Ectodermal cell (in vitro differentiated cells): Measurements from ENCODE around the gene ADAMTS2.

ENCODE experiments used
- H3K27ac ChIP-seq: 2 replicates; pipeline ENCODE4 v1.7.0; 2013; ENCODE audit warnings: mild to moderate bottlenecking, low read depth, low read length; ENCODE audit not compliant: insufficient read depth, poor library complexity, severe bottlenecking
- H3K27me3 ChIP-seq: 2 replicates; pipeline ENCODE4 v1.7.0; 2013; ENCODE audit warnings: mild to moderate bottlenecking, low read length; ENCODE audit not compliant: insufficient read depth, control insufficient read depth, poor library complexity, severe bottlenecking
- H3K36me3 ChIP-seq: one replicate; pipeline ENCODE4 v1.7.0; 2013; ENCODE audit warnings: low read length; ENCODE audit not compliant: control insufficient read depth, insufficient read depth
- H3K4me1 ChIP-seq: one replicate; pipeline ENCODE4 v1.7.0; 2013; ENCODE audit warnings: low read length; ENCODE audit not compliant: control insufficient read depth, insufficient read depth
- H3K4me3 ChIP-seq: 2 replicates; pipeline ENCODE4 v1.7.0; 2013; ENCODE audit warnings: low read depth, low read length, control low read depth; ENCODE audit not compliant: insufficient read depth
- H3K9me3 ChIP-seq: 2 replicates; pipeline ENCODE4 v1.7.0; 2013; ENCODE audit warnings: mild to moderate bottlenecking, low read length, moderate library complexity; ENCODE audit not compliant: control insufficient read depth
- WGBS, 2 experiments: methylation state at CpG; one replicate each; pipeline ENCODE4 v1.1.7; 2013; ENCODE audit warnings: missing lambda C conversion rate in 2 of 2; 5-methylcytosine and 5-hydroxymethylcytosine counted together

The ADAMTS2 gene

GRCh38 chr5:179227229-179227579 is 118.1 kb downstream of the ADAMTS2 start:
- Histone ChIP-seq H3K27ac (no peak overlapping the region), H3K4me1 (peaks cover 14% of the 10 kb centered on the region), H3K9me3 (peaks cover 3% of the 10 kb centered on the region), H3K4me3 (no peak overlapping the region), H3K36me3 (no peaks in the 10 kb centered on the region), H3K27me3 (no peaks in the 10 kb centered on the region)
- WGBS, 2 experiments, result 83 to 84% methylated on average over 4 of the region's 4 CpGs

GRCh38 chr5:179226696-179227095 is 118.6 kb downstream of the ADAMTS2 start:
- 89 to 91% methylated on average over 8 of the region's 8 CpGs for WGBS, 2 experiments
- Histone ChIP-seq H3K4me1 (peaks cover 14% of the 10 kb centered on the region), H3K4me3 (no peak overlapping the region), H3K27me3 (no peaks in the 10 kb centered on the region), H3K27ac (no peak overlapping the region), H3K9me3 (peaks cover 3% of the 10 kb centered on the region), H3K36me3 (no peaks in the 10 kb centered on the region)

- WGBS, 2 experiments, result 96% methylated on average over 19 of the region's 19 CpGs
- Histone ChIP-seq H3K27me3 (no peaks in the 10 kb centered on the region), H3K4me1 (peaks cover 14% of the 10 kb centered on the region), H3K27ac (no peak overlapping the region), H3K9me3 (peaks cover 3% of the 10 kb centered on the region), H3K4me3 (no peak overlapping the region), H3K36me3 (no peaks in the 10 kb centered on the region)
These were observed 119.9 kb downstream of the ADAMTS2 start for GRCh38 chr5:179225387-179225786.

GRCh38 chr5:179224741-179225140 is 120.5 kb downstream of the ADAMTS2 start:
- 90% methylated on average over 10 of the region's 10 CpGs for WGBS, 2 experiments

GRCh38 chr5:179223961-179224360 is 121.3 kb downstream of the ADAMTS2 start:
- H3K27me3 ChIP-seq, result no peaks in the 10 kb centered on the region
- peaks cover 14% of the 10 kb centered on the region for H3K4me1 ChIP-seq
- no peak overlapping the region for H3K4me3 ChIP-seq
- H3K27ac ChIP-seq, result no peak overlapping the region
- peaks cover 3% of the 10 kb centered on the region for H3K9me3 ChIP-seq
- 95 to 96% methylated on average over 25 of the region's 25 CpGs for WGBS, 2 experiments
- no peaks in the 10 kb centered on the region for H3K36me3 ChIP-seq

More at GRCh38 chr5:179224741-179225140, 120.5 kb downstream of the ADAMTS2 start:
- no peak overlapping the region for H3K27ac ChIP-seq
- no peaks in the 10 kb centered on the region for H3K27me3 ChIP-seq
- no peak overlapping the region for H3K4me3 ChIP-seq
- no peaks in the 10 kb centered on the region for H3K36me3 ChIP-seq
- H3K4me1 ChIP-seq, result peaks cover 14% of the 10 kb centered on the region
- peaks cover 3% of the 10 kb centered on the region for H3K9me3 ChIP-seq

GRCh38 chr5:179223528-179223927 is 121.7 kb downstream of the ADAMTS2 start:
- WGBS, 2 experiments, result 94 to 96% methylated on average over 14 of the region's 14 CpGs
- no peak overlapping the region for H3K4me3 ChIP-seq

GRCh38 chr5:179222246-179223017 is 122.8 kb downstream of the ADAMTS2 start:
- Histone ChIP-seq H3K36me3 (no peaks in the 10 kb centered on the region), H3K27me3 (no peaks in the 10 kb centered on the region), H3K27ac (no peak overlapping the region), H3K4me1 (peaks cover 5% of the 10 kb centered on the region), H3K9me3 (peaks cover 3% of the 10 kb centered on the region), H3K4me3 (no peak overlapping the region)
- 85% methylated on average over 9 of the region's 9 CpGs for WGBS, 2 experiments

More at GRCh38 chr5:179223528-179223927, 121.7 kb downstream of the ADAMTS2 start:
- Histone ChIP-seq H3K36me3 (no peaks in the 10 kb centered on the region), H3K9me3 (peaks cover 3% of the 10 kb centered on the region), H3K27ac (no peak overlapping the region), H3K27me3 (no peaks in the 10 kb centered on the region), H3K4me1 (peaks cover 14% of the 10 kb centered on the region)

- Histone ChIP-seq H3K27ac (no peak overlapping the region), H3K36me3 (no peaks in the 10 kb centered on the region), H3K27me3 (no peaks in the 10 kb centered on the region), H3K4me1 (no peaks in the 10 kb centered on the region), H3K4me3 (no peak overlapping the region), H3K9me3 (peaks cover 3% of the 10 kb centered on the region)
- WGBS, 2 experiments, result 91 to 94% methylated on average over 6 of the region's 6 CpGs
These were observed 123.4 kb downstream of the ADAMTS2 start for GRCh38 chr5:179221877-179222220.

GRCh38 chr5:179221196-179221876 is 123.9 kb downstream of the ADAMTS2 start:
- 93 to 94% methylated on average over 14 of the region's 14 CpGs for WGBS, 2 experiments
- Histone ChIP-seq H3K4me1 (no peaks in the 10 kb centered on the region), H3K27ac (no peak overlapping the region), H3K9me3 (peaks cover 3% of the 10 kb centered on the region), H3K27me3 (no peaks in the 10 kb centered on the region), H3K36me3 (no peaks in the 10 kb centered on the region), H3K4me3 (no peak overlapping the region)

- Histone ChIP-seq H3K27ac (no peak overlapping the region), H3K4me1 (no peaks in the 10 kb centered on the region), H3K36me3 (no peaks in the 10 kb centered on the region), H3K27me3 (no peaks in the 10 kb centered on the region), H3K4me3 (no peak overlapping the region), H3K9me3 (peaks cover 3% of the 10 kb centered on the region)
- WGBS, 2 experiments, result 90 to 91% methylated on average over 8 of the region's 8 CpGs
These were observed 124.5 kb downstream of the ADAMTS2 start for GRCh38 chr5:179220716-179221115.
